H9 (cell line): ENCODE results near the gene PIK3CG. TPM values are rescaled to one million over a fixed set of nuclear protein-coding genes. Genes with fewer than 3 reads are reported as not detected.

Experiments used
- DNase-seq: peaks from one replicate; pipeline ENCODE4 v3.0.0-alpha.2; 2017
- H2AFZ ChIP-seq: one replicate; pipeline ENCODE4 v1.6.1; 2013; ENCODE audit warnings: mild to moderate bottlenecking, low read length, control low read depth, moderate library complexity
- H2AK5ac ChIP-seq: 2 replicates; pipeline ENCODE4 v1.6.1; 2013; ENCODE audit warnings: low read length, control low read depth, mixed read lengths; ENCODE audit not compliant: insufficient read length
- H2BK120ac ChIP-seq: one replicate; pipeline ENCODE4 v1.6.1; 2013; ENCODE audit warnings: low read depth, mild to moderate bottlenecking, low read length, control low read depth, inconsistent platforms; ENCODE audit not compliant: poor library complexity, severe bottlenecking
- H2BK12ac ChIP-seq: 2 replicates; pipeline ENCODE4 v1.6.1; 2013; ENCODE audit warnings: low read length, control low read depth, mixed read lengths, low read depth; ENCODE audit not compliant: insufficient read length
- H2BK15ac ChIP-seq: 2 replicates; pipeline ENCODE4 v1.6.1; 2013; ENCODE audit warnings: low read depth, low read length, control low read depth
- H2BK20ac ChIP-seq: one replicate; pipeline ENCODE4 v1.6.1; 2013; ENCODE audit warnings: low read depth, mild to moderate bottlenecking, low read length, control low read depth, inconsistent platforms; ENCODE audit not compliant: poor library complexity, severe bottlenecking
- H2BK5ac ChIP-seq: 2 replicates; pipeline ENCODE4 v1.6.1; 2013; ENCODE audit warnings: low read length, control low read depth, mixed read lengths; ENCODE audit not compliant: insufficient read length
- H3K14ac ChIP-seq: 2 replicates; pipeline ENCODE4 v1.6.1; 2013; ENCODE audit warnings: low read length, control low read depth; ENCODE audit not compliant: insufficient read depth
- H3K18ac ChIP-seq: 2 replicates; pipeline ENCODE4 v1.6.1; 2013; ENCODE audit warnings: low read depth, mild to moderate bottlenecking, mixed read lengths, low read length, control low read depth; ENCODE audit not compliant: insufficient read length
- H3K23ac ChIP-seq: 2 replicates; pipeline ENCODE4 v1.6.1; 2013; ENCODE audit warnings: low read length, control low read depth, mixed read lengths, low read depth; ENCODE audit not compliant: insufficient read length
- H3K23me2 ChIP-seq: 2 replicates; pipeline ENCODE4 v1.6.1; 2013; ENCODE audit warnings: low read depth, mild to moderate bottlenecking, mixed read lengths, low read length, control low read depth; ENCODE audit not compliant: insufficient read length, poor library complexity, severe bottlenecking
- H3K27ac ChIP-seq: 2 replicates; pipeline ENCODE4 v1.5.1; 2013; ENCODE audit warnings: low read length, control low read depth, mixed read lengths, low read depth; ENCODE audit not compliant: insufficient read length
- H3K27me3 ChIP-seq: 2 replicates; pipeline ENCODE4 v1.6.1; 2013; ENCODE audit warnings: low read length, control low read depth, inconsistent platforms; ENCODE audit not compliant: insufficient read depth
- H3K4ac ChIP-seq: 2 replicates; pipeline ENCODE4 v1.6.1; 2013; ENCODE audit warnings: low read depth, mild to moderate bottlenecking, control low read depth, inconsistent platforms, low read length, moderate library complexity
- H3K4me1 ChIP-seq: 2 replicates; pipeline ENCODE4 v1.6.1; 2013; ENCODE audit warnings: low read length, control low read depth, inconsistent platforms; ENCODE audit not compliant: insufficient read depth
- H3K4me2 ChIP-seq: 2 replicates; pipeline ENCODE4 v1.6.1; 2013; ENCODE audit warnings: low read length, control low read depth, mixed read lengths; ENCODE audit not compliant: insufficient read length, insufficient read depth
- H3K56ac ChIP-seq: 2 replicates; pipeline ENCODE4 v1.6.1; 2013; ENCODE audit warnings: low read depth, mild to moderate bottlenecking, mixed read lengths, low read length, control low read depth; ENCODE audit not compliant: insufficient read length
- H3K79me1 ChIP-seq: 2 replicates; pipeline ENCODE4 v1.6.1; 2013; ENCODE audit warnings: low read depth, mild to moderate bottlenecking, moderate library complexity, low read length, control low read depth, inconsistent platforms; ENCODE audit not compliant: insufficient read depth, poor library complexity, severe bottlenecking
- H3K79me2 ChIP-seq: 2 replicates; pipeline ENCODE4 v1.6.1; 2013; ENCODE audit warnings: low read length, control low read depth, inconsistent platforms; ENCODE audit not compliant: insufficient read depth
- H3K9ac ChIP-seq: 2 replicates; pipeline ENCODE4 v1.6.1; 2013; ENCODE audit warnings: low read length, control low read depth, mixed read lengths; ENCODE audit not compliant: insufficient read length; ENCODE audit errors: extremely low read depth
- H3K9me3 ChIP-seq: one replicate; pipeline ENCODE4 v1.6.1; 2013; ENCODE audit warnings: low read depth, low read length, inconsistent platforms; ENCODE audit not compliant: control insufficient read depth
- H3T11ph ChIP-seq: one replicate; pipeline ENCODE4 v1.6.1; 2013; ENCODE audit warnings: mild to moderate bottlenecking, low read length, control low read depth, inconsistent platforms
- H4K20me1 ChIP-seq: one replicate; pipeline ENCODE4 v1.6.1; 2013; ENCODE audit not compliant: control insufficient read depth, insufficient read length, insufficient read depth
- H4K5ac ChIP-seq: 2 replicates; pipeline ENCODE4 v1.6.1; 2013; ENCODE audit warnings: low read depth, mild to moderate bottlenecking, mixed read lengths, low read length, control low read depth; ENCODE audit not compliant: insufficient read length
- H4K8ac ChIP-seq: replicated peaks from 2 replicates; pipeline ENCODE4 v1.6.1; 2013; ENCODE audit warnings: low read length, control low read depth, mixed read lengths, low read depth; ENCODE audit not compliant: insufficient read length
- H4K91ac ChIP-seq: 2 replicates; pipeline ENCODE4 v1.6.1; 2013; ENCODE audit warnings: low read depth, mild to moderate bottlenecking, moderate library complexity, mixed read lengths, low read length, control low read depth; ENCODE audit not compliant: insufficient read length
- H3K27ac Mint-ChIP-seq, 3 experiments: 2 replicates in 2 of 3; 3 replicates in 1 of 3; pipeline ENCODE4 v1.8.0; 2020 to 2021; ENCODE audit warnings: mixed read lengths in 3 of 3, mild to moderate bottlenecking in 1 of 3, moderate library complexity in 1 of 3
- H3K27me3 Mint-ChIP-seq: 2 replicates; pipeline ENCODE4 v1.8.0; 2021; ENCODE audit warnings: low read depth, mild to moderate bottlenecking, moderate library complexity, mixed read lengths
- H3K36me3 Mint-ChIP-seq, 3 experiments: 2 replicates in 2 of 3; 3 replicates in 1 of 3; pipeline ENCODE4 v1.8.0; 2020 to 2021; ENCODE audit warnings: low read depth in 3 of 3, mixed read lengths in 3 of 3; ENCODE audit not compliant: insufficient read depth in 1 of 3
- H3K4me1 Mint-ChIP-seq, 2 experiments: 2 replicates each; pipeline ENCODE4 v1.8.0; 2020; ENCODE audit warnings: mixed read lengths in 2 of 2
- H3K4me3 Mint-ChIP-seq, 2 experiments: 2 replicates in 1 of 2; 3 replicates in 1 of 2; pipeline ENCODE4 v1.8.0; 2020 to 2021; ENCODE audit warnings: mild to moderate bottlenecking in 2 of 2, mixed read lengths in 2 of 2, moderate library complexity in 1 of 2
- H3K9me3 Mint-ChIP-seq, 2 experiments: 2 replicates in 1 of 2; 3 replicates in 1 of 2; pipeline ENCODE4 v1.8.0; 2020; ENCODE audit warnings: mild to moderate bottlenecking in 2 of 2, mixed read lengths in 2 of 2, moderate library complexity in 1 of 2
- CTCF ChIP-seq: fragments of 200-600 bp; sonication (generic); conservative IDR thresholded peaks from 3 replicates; pipeline ENCODE4 v1.8.0; 2021; ENCODE audit warnings: antibody characterized with exemption, mild to moderate bottlenecking
- total RNA-seq: library from RNA; stranded (reverse); gene quantifications from 2 replicates; pipeline ENCODE4 v1.2.1, GENCODE V29; 2021

The PIK3CG gene
- total RNA-seq, 1 experiment from 2014 or later: not detected

GRCh38 chr7:106874076-106874475 is 9.0 kb downstream of the PIK3CG start:
- no peak overlapping the region for H2BK5ac ChIP-seq
- no peak overlapping the region for H3K56ac ChIP-seq
- TF ChIP-seq CTCF: no peak
- no peak overlapping the region for H3K14ac ChIP-seq
- H2AK5ac ChIP-seq: no peak overlapping the region
- Mint-ChIP-seq H3K9me3 (peaks cover 5 to 6% of the 10 kb centered on the region in 2 experiments; a peak in 3 of 5 replicates), H3K4me3 (no peak overlapping the region), H3K36me3 (peaks cover 0 to 6% (median 2%) of the 10 kb centered on the region in 3 experiments; a peak in 5 of 7 replicates), H3K27ac (no peak overlapping the region), H3K27me3 (no peaks in the 10 kb centered on the region; the same call in 1 of the 2 replicates), H3K4me1 (no peaks in the 10 kb centered on the region)
- H3K79me1 ChIP-seq: no peaks in the 10 kb centered on the region
- no peaks in the 10 kb centered on the region for H3K27me3 ChIP-seq
- no peaks in the 10 kb centered on the region for H3K4me1 ChIP-seq
- H3K18ac ChIP-seq: no peak overlapping the region
- H2AFZ ChIP-seq: no peak overlapping the region
- H3K23me2 ChIP-seq: no peaks in the 10 kb centered on the region
- no peak for DNase-seq
- no peak overlapping the region for H4K5ac ChIP-seq
- H3K27ac ChIP-seq: no peak overlapping the region
- H4K91ac ChIP-seq: no peak overlapping the region
- H3K23ac ChIP-seq: no peak overlapping the region
- no peak overlapping the region for H3T11ph ChIP-seq
- H3K4me2 ChIP-seq: no peak overlapping the region
- H4K8ac ChIP-seq: no peak overlapping the region
- no peak overlapping the region for H3K4ac ChIP-seq
- no peaks in the 10 kb centered on the region for H3K9me3 ChIP-seq
- H3K9ac ChIP-seq: no peak overlapping the region
- H4K20me1 ChIP-seq: no peaks in the 10 kb centered on the region
- no peaks in the 10 kb centered on the region for H3K79me2 ChIP-seq
- H2BK15ac ChIP-seq: no peak overlapping the region
- H2BK20ac ChIP-seq: no peak overlapping the region
- no peak overlapping the region for H2BK12ac ChIP-seq
- no peak overlapping the region for H2BK120ac ChIP-seq
